Amniotic epithelial cell (primary cell): Measurements from ENCODE around the gene MYOD1.
A peak's percentile ranks its signal among the peaks of the same experiment; 100 is the strongest.

Source experiments
- DNase-seq: peaks from one replicate; pipeline ENCODE4 v3.0.0-alpha.2; 2010; ENCODE audit warnings: low read depth

The MYOD1 gene

GRCh38 chr11:17750013-17750800 lies 30.8 kb downstream of the MYOD1 start:
- no peak for DNase-seq

- DNase-seq, result no peak
These were observed 31.4 kb downstream of the MYOD1 start for GRCh38 chr11:17750801-17751165.

- DNase-seq, result no peak
These were observed 32.2 kb downstream of the MYOD1 start for GRCh38 chr11:17751558-17751957.

- DNase-seq, result no peak
These were observed 32.8 kb downstream of the MYOD1 start for GRCh38 chr11:17752144-17752543.

GRCh38 chr11:17753153-17753552 lies 33.8 kb downstream of the MYOD1 start:
- DNase-seq, result no peak

- no peak for DNase-seq
These were observed 34.3 kb downstream of the MYOD1 start for GRCh38 chr11:17753641-17754040.

- DNase-seq, result no peak
These were observed 36.5 kb downstream of the MYOD1 start for GRCh38 chr11:17755891-17756290.

- peak; percentile 37 for DNase-seq
These were observed 41.0 kb downstream of the MYOD1 start for GRCh38 chr11:17760102-17761029.

- DNase-seq, result no peak
These were observed 43.1 kb downstream of the MYOD1 start for GRCh38 chr11:17762309-17762974.

- DNase-seq, result no peak
These were observed 43.9 kb downstream of the MYOD1 start for GRCh38 chr11:17763244-17763643.

GRCh38 chr11:17763703-17764102 lies 44.3 kb downstream of the MYOD1 start:
- DNase-seq, result no peak

- no peak for DNase-seq
These were observed 45.3 kb downstream of the MYOD1 start for GRCh38 chr11:17764446-17765218.

- DNase-seq, result no peak
These were observed 46.1 kb downstream of the MYOD1 start for GRCh38 chr11:17765356-17766072.

- no peak for DNase-seq
These were observed 46.6 kb downstream of the MYOD1 start for GRCh38 chr11:17766073-17766359.

GRCh38 chr11:17766590-17766989 lies 47.2 kb downstream of the MYOD1 start:
- DNase-seq, result no peak

- DNase-seq, result no peak
These were observed 48.0 kb downstream of the MYOD1 start for GRCh38 chr11:17767301-17767885.

GRCh38 chr11:17767914-17768313 lies 48.5 kb downstream of the MYOD1 start:
- DNase-seq, result no peak

- DNase-seq, result no peak
These were observed 49.2 kb downstream of the MYOD1 start for GRCh38 chr11:17768547-17768946.

- no peak for DNase-seq
These were observed 49.8 kb downstream of the MYOD1 start for GRCh38 chr11:17769218-17769617.

GRCh38 chr11:17770048-17770652 lies 50.8 kb downstream of the MYOD1 start:
- DNase-seq, result no peak

GRCh38 chr11:17770917-17771316 lies 51.5 kb downstream of the MYOD1 start:
- no peak for DNase-seq
